SK-N-MC (cell line): Measurements from ENCODE around the gene MRAP.
"Not testable (repeated sequence)": the region's sequence is repeated elsewhere in the genome, so short reads cannot be mapped to it uniquely, and the experiment has no call there.

ENCODE experiments used
- DNase-seq: peaks from one replicate; pipeline ENCODE4 v3.0.0-alpha.2; 2011; ENCODE audit warnings: low read depth, low spot score
- H3K27ac ChIP-seq: fragments of 200-600 bp; sonication (generic); 2 replicates; pipeline ENCODE4 v1.5.1; 2016; ENCODE audit warnings: mixed run types
- H3K36me3 ChIP-seq: fragments of 200-600 bp; sonication (generic); 2 replicates; pipeline ENCODE4 v1.6.1; 2017; ENCODE audit warnings: antibody characterized with exemption, low read length, mixed read lengths; ENCODE audit not compliant: insufficient read depth
- H3K4me3 ChIP-seq: fragments of 200-600 bp; sonication (generic); 2 replicates; pipeline ENCODE4 v1.5.1; 2016
- H3K9ac ChIP-seq: fragments of 200-600 bp; sonication (generic); 2 replicates; pipeline ENCODE4 v1.8.0; 2017; ENCODE audit warnings: mixed run types, mixed read lengths; ENCODE audit not compliant: insufficient read length
- H3K9me3 ChIP-seq: fragments of 200-600 bp; sonication (generic); 2 replicates; pipeline ENCODE4 v1.6.1; 2017; ENCODE audit warnings: low read depth, mild to moderate bottlenecking, antibody characterized with exemption, low read length, moderate library complexity, mixed read lengths
- EZH2 ChIP-seq: fragments of 200-600 bp; sonication (generic); IDR thresholded peaks from one replicate; pipeline ENCODE4 v1.6.1; 2017; ENCODE audit warnings: antibody characterized with exemption
- FOXP2 ChIP-seq: optimal IDR thresholded peaks from 2 replicates; pipeline ENCODE3; 2011; ENCODE audit warnings: mild to moderate bottlenecking, moderate library complexity; ENCODE audit not compliant: insufficient read depth; ENCODE audit errors: extremely low read length, control extremely low read depth
- POLR2AphosphoS5 ChIP-seq: IDR thresholded peaks from 2 replicates; pipeline ENCODE4 v1.6.1; 2012; ENCODE audit warnings: mild to moderate bottlenecking, low read depth, low read length, borderline replicate concordance

Gene MRAP

GRCh38 chr21:32298658-32299081 is at the start of gene MRAP:
Gene MRAP, plus strand, starts transcription at chr21:32298855. Its CDS starts 117 bp downstream, at chr21:32298972.
- Histone ChIP-seq H3K27ac (no peak within 1 kb of the TSS), H3K9me3 (no peaks in the 10 kb centered on the region), H3K4me3 (no peak within 1 kb of the TSS), H3K36me3 (peaks cover 19% of the 10 kb centered on the region), H3K9ac (no peak within 1 kb of the TSS)
- DNase-seq = no peak
- no peak for TF ChIP-seq POLR2AphosphoS5
- TF ChIP-seq EZH2 = no peak
- no peak for TF ChIP-seq FOXP2

DNA sequence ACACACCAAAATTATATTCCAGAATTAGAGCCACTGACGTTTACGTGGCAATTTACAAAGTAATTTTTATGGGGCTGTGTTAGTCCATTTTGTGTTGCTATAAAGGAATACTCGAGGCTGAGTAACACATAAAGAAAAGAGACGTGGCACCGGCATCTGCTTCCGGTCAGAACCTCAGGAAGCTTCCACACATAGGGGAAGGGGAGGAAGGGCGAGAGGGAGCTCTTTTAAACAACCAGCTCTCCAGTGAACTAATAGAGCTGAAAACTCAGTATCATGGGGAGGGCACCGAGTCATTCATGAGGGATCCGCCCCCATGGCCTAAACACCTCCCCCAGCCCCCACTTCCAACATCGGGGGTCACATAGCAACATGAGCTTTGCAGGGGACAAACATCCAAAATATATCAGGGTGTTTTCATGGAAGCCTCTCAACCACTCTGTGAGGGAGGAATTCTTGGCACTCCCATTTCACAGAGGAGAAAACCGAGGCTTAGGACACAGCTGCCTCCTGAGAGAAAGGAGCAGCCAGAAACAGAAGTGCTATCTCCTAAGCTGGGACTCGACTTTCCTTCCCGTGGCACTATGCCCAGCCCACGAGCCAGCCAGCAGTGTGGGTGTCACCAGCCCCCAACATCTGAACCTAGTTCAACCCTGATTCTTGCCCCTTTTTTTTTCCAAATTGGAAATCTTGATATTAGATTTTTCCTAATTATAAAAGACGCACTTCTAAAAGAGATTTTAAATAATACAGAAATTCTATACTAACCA is 49.0 kb upstream of the MRAP start:
- Histone ChIP-seq H3K9ac (no peak overlapping the region), H3K27ac (no peak overlapping the region), H3K36me3 (no peaks in the 10 kb centered on the region), H3K9me3 (no peaks in the 10 kb centered on the region), H3K4me3 (no peak overlapping the region)
- no peak for TF ChIP-seq EZH2
- no peak for TF ChIP-seq POLR2AphosphoS5
- TF ChIP-seq FOXP2 = no peak
- DNase-seq = no peak

DNA sequence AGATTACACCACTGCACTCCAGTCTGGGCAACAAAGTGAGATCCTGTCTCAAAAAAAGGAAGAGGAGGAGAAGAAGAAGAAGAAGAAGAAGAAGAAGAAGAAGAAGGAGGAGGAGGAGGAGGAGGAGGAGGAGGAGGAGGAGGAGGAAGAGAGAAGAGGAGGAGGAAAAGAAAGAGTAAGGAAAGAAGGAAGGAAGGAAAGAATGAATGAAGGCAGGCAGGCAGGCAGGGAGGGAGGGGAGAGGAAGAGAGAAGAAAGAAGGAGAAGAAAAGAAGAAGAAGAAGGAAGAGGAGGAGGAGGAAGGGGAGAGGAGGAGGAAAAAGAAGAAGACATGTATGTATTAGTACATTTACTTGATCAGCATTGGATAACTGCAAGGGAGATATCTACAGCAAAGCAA is 46.5 kb upstream of the MRAP start:
- TF ChIP-seq FOXP2 (no peak), POLR2AphosphoS5 (no peak), EZH2 (no peak)
- Histone ChIP-seq H3K36me3 (no peaks in the 10 kb centered on the region), H3K27ac (no peak overlapping the region), H3K9ac (no peak overlapping the region), H3K4me3 (no peak overlapping the region), H3K9me3 (no peaks in the 10 kb centered on the region)
- DNase-seq = no peak

DNA sequence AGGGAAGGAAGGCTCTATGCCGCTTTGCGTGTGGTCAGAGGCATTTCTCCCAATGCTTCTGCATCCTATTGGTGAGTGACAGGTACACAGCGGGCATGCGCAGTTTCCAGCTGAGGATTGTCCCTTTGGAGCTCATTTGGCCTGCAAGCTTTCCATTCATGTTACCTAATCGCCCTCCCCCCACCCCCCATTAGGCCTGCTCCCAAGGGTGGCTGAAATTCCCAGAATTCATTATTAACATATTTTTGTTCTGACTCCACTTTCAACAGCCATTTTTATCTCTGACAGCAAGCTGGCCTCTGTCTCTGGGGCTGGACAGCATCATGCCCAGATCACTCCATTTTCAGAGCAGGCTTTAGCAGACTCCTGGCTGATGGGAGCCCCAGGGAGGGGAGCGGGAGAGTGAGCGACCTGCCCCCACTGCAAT is 45.4 kb upstream of the MRAP start:
- Histone ChIP-seq H3K27ac (no peak overlapping the region), H3K36me3 (no peaks in the 10 kb centered on the region), H3K9me3 (no peaks in the 10 kb centered on the region), H3K9ac (no peak overlapping the region), H3K4me3 (no peak overlapping the region)
- TF ChIP-seq EZH2 (no peak), FOXP2 (no peak), POLR2AphosphoS5 (no peak)
- no peak for DNase-seq

GRCh38 chr21:32256251-32256650 is 42.4 kb upstream of the MRAP start:
- no peak overlapping the region for H3K9ac ChIP-seq
- no peak overlapping the region for H3K4me3 ChIP-seq
- H3K36me3 ChIP-seq = no peaks in the 10 kb centered on the region
- no peak for TF ChIP-seq EZH2
- TF ChIP-seq POLR2AphosphoS5 = no peak
- no peak for TF ChIP-seq FOXP2
- no peak for DNase-seq
- H3K27ac ChIP-seq = no peak overlapping the region
- no peaks in the 10 kb centered on the region for H3K9me3 ChIP-seq

GRCh38 chr21:32256873-32257620 is 41.6 kb upstream of the MRAP start:
- Histone ChIP-seq H3K27ac (no peak overlapping the region), H3K9ac (no peak overlapping the region), H3K9me3 (no peaks in the 10 kb centered on the region), H3K36me3 (no peaks in the 10 kb centered on the region), H3K4me3 (no peak overlapping the region)
- DNase-seq = no peak
- TF ChIP-seq FOXP2 (no peak), EZH2 (no peak), POLR2AphosphoS5 (no peak)

DNA sequence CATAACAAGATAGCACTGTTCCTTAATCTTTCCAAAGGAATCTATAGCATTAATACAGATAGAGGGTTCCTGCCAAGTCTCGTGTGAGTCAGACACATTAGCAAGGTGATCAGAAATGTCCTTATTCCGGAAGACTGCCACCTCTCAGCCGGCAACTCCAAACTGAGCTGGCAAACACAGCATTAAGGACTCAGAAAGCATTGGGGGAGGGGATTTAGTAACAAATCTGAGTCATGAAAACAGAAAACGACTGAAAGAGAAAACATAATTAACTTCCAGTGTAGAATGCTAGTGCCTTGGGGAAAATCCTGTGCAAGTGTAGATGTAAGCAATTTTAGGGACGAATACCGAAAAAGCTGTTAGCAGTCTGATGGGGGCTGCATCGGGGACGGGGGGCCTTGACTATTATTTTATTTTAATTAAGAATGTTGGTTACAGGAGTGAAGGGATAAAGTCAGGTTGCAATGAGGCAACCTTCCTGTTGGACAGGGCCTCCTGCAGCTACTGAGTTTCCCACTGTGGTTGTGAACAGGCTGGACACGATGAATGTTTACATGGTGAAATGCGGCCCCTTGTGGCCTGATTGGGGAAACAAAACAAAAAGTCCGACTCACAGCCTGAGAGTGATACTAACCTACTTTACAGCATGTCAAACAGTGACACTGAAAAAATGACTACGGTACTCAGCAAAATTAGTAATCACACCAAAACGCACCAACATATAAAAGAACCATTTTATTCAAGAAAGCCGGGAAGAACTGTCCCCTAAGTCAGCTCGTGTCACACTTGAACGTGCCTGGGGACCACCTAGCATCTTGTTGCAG is 40.5 kb upstream of the MRAP start:
- Histone ChIP-seq H3K9me3 (no peaks in the 10 kb centered on the region), H3K4me3 (peak overlapping the region; percentile 19), H3K36me3 (no peaks in the 10 kb centered on the region), H3K9ac (no peak overlapping the region), H3K27ac (no peak overlapping the region)
- TF ChIP-seq POLR2AphosphoS5 (no peak), EZH2 (no peak), FOXP2 (no peak)
- peak; percentile 22 for DNase-seq

GRCh38 chr21:32258786-32259048 is 39.9 kb upstream of the MRAP start:
- not testable (repeated sequence) for H3K36me3 ChIP-seq, DNase-seq, H3K9me3 ChIP-seq, H3K27ac ChIP-seq, H3K9ac ChIP-seq, H3K4me3 ChIP-seq

- no peak overlapping the region for H3K27ac ChIP-seq
- no peak overlapping the region for H3K4me3 ChIP-seq
- no peak overlapping the region for H3K9ac ChIP-seq
- H3K9me3 ChIP-seq = no peaks in the 10 kb centered on the region
- no peaks in the 10 kb centered on the region for H3K36me3 ChIP-seq
- no peak for TF ChIP-seq FOXP2
- TF ChIP-seq EZH2 = no peak
- TF ChIP-seq POLR2AphosphoS5 = no peak
- no peak for DNase-seq
These were observed 38.5 kb upstream of the MRAP start for GRCh38 chr21:32260130-32260529.
